GM19099 (cell line): ENCODE results near the gene APOBEC3A.

ENCODE experiments used
- POLR2A ChIP-seq: IDR thresholded peaks from 3 replicates; pipeline ENCODE4 v1.6.1; 2011; ENCODE audit warnings: low read depth; ENCODE audit not compliant: insufficient read length; ENCODE audit errors: extremely low read depth

Gene APOBEC3A

GRCh38 chr22:38937036-38937435 lies 20.4 kb upstream of the APOBEC3A start:
- TF ChIP-seq POLR2A, result no peak

DNA sequence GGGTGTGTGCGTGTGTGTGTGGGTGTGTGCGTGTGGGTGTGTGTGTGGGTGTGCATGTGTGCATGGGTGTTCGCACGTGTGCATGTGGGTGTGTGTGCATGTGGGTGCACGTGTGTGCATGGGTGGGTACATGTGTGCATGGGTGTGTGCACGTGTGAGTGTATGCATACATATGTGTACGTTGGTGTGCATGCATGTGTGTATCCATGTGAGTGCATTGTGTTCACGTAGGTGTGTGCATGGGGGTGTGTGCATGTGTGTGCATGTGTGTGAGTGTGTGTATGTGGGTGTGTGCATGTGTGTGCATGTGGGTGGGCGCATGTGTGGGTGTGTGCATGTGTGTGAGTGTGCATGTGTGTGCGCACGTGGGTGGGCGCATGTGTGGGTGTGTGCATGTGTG lies 19.9 kb upstream of the APOBEC3A start:
- no peak for TF ChIP-seq POLR2A

GRCh38 chr22:38938221-38938620 lies 19.2 kb upstream of the APOBEC3A start:
- no peak for TF ChIP-seq POLR2A

DNA sequence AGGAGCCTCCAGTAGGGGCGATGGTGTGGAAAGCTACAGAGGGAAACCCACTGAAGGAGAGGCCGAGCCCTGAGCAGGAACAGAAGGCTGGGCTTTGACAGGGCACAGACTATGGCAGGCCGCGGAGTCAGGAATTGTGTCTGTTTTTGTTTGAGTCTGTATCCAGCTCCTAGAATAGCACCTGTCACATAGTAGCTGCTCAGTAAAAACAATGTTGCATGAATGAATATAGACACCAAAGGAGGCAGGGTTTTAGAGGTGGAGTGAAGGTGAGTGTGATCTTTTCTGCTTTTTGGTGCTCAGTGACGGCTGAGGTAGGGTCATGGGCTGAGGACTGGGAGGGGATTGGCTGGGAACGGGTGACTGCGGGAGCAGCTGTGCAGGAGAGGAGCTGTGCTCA lies 18.5 kb upstream of the APOBEC3A start:
- no peak for TF ChIP-seq POLR2A

- no peak for TF ChIP-seq POLR2A
Observed at GRCh38 chr22:38940811-38941384, 16.5 kb upstream of the APOBEC3A start.

GRCh38 chr22:38941488-38941987 lies 15.9 kb upstream of the APOBEC3A start:
- TF ChIP-seq POLR2A, result peak; percentile 26

DNA sequence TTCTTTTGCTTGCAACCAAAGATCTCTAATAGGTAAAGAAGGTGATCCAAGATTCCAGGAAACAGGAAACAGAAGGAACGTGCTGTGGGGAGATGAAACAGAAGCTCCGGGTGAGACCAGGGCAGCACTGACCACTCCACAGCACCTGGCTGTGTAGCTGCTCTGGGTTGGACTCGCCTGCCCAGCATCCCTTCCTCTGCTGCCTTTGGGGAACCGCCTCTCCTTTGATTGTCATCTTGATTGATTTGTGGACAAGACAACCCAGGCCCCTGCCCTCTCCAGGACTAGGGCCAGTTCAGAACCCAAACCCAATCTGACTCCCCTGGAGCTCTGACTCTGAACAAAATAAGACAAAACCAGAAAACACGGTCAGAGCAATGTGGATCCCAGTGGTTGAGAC lies 14.7 kb upstream of the APOBEC3A start:
- no peak for TF ChIP-seq POLR2A

GRCh38 chr22:38943201-38943600 lies 14.2 kb upstream of the APOBEC3A start:
- no peak for TF ChIP-seq POLR2A

DNA sequence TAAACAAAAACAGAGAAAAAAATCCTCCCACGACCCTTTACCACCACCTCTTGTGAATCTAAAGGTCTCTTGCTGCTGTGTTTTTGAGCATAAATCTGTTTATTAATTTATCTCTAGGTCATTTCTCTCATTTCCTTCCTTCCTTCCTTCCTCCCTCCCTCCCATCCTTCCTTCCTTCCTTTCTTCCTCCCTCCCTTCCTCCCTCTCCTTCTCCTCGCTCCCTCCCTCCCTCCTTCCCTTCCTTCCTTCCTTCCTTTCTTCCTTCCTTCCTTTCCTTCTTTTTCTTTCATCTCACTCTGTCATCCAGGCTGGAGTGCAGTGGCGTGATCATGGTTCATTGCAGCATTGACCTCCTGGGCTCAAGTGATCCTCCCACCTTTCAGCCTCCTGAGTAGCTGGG lies 13.5 kb upstream of the APOBEC3A start:
- no peak for TF ChIP-seq POLR2A

GRCh38 chr22:38944653-38945052 lies 12.8 kb upstream of the APOBEC3A start:
- no peak for TF ChIP-seq POLR2A

GRCh38 chr22:38946771-38947170 lies 10.6 kb upstream of the APOBEC3A start:
- TF ChIP-seq POLR2A, result no peak

DNA sequence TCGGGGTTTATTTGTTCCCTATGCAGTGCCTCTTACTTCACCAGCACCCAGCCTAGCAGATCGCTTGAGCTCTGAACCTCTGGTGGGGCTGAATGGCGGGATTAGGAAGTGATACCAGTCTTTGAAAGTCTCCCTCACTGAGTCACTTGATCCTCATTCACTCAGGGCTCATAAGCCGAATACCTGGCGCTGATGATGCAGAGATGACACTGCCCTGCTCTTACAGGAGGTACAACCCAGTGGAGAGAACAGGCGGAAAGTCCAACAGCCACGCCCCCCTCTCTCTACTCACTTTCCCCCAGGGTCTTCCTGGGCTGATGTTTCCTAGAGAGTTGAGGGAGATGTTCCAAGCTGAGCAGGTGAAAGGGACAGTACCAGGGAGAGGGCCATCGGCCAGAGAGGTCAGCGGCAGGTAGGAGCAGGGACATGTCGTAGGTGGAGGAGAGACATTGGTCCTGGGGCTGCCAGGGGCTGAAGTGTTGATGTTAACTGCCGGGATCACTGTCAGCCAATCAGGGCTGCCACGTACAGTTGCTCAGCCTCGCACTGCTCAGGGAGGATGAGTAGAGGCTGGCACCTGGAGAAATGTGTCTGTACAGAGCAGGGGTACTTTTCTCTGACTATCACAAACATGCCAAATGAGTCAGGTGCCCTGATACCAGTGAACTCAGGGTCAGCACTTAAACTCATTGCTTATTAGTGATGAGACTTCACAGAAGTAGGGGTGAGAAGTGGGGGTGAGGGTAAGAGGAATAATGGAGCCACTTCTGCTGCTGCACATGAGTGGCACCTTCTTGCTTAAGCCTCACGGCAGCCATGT lies 9.9 kb upstream of the APOBEC3A start:
- TF ChIP-seq POLR2A, result no peak

GRCh38 chr22:38948181-38948940 lies 9.0 kb upstream of the APOBEC3A start:
- no peak for TF ChIP-seq POLR2A

DNA sequence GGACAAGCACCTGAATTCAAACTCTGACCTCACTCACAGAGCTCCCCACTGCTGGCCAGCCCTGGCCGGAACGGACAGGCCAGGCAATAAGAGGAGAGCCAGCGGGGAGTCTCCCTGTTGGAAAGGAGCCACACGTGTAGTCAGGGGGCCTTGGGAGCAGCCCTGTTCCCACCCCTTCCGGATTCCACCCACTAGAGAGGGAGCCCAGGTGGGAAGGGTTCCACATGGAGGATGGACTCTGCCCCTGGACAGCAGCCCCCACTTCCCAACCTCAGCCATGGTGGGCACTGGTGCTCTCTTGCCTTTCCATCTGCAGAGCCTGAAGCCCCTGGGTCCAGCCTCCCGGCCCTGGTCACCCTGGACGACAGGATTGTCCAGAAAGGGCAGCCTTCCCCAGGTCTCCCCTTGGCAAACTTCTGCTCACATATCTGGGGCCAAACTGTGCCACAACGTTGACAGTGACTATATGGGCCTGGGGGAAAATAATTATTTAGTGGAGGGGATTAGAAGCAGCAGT lies 7.5 kb upstream of the APOBEC3A start:
- no peak for TF ChIP-seq POLR2A

DNA sequence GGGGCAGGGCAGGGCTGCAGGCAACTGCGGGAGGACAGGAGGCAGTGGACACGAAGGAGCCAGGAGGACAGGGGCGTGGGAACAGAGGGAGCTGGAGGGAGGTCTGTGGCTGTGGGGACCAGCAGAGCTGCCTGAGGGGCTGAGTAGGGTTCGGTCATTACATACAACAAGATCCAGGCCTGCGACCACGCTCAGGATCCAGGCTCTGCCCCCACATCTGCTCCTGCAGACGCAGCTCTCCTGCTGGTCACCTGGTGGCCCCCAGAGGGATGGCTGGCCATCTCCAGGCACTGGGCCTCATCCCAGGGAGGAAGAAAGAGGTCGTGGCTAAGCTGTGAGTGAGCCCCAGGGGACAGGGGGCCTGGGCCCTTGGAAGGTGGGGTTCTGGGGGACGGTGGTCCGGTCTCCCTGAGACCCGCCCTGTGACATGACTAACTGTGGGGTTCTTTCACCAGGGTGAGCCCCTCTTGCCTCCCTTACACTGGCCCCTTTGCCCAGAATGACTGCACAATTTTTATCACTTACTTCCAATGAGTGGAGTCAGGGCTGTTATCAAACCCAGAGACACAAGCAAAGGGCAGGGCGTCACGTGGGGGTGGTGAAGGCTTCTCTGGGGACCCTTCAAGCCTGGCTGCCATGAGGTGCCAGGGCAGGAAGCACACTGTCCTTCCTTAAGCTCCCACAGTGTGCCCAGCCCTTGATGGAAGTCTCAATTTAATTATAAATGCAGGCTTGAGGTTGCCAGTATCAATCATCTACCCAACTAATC lies 6.7 kb upstream of the APOBEC3A start:
- TF ChIP-seq POLR2A, result no peak
